Activated CD8-positive, alpha-beta memory T cell treated with anti-CD3 and anti-CD28 coated beads, Interleukin-2, amount 10 ng/mL, durations not matched to agents 7 days and 5 days (primary cell): ENCODE measurements around the gene SPEG. TPM values are rescaled to one million over a fixed set of nuclear protein-coding genes. Genes with fewer than 3 reads are reported as not detected.

Experiments used
- ATAC-seq: fragments of 150-1000 bp; cut with Tn5 transposase; one replicate; pipeline ENCODE4 v1.10.0; 2021; ENCODE audit warnings: moderate library complexity
- CTCF ChIA-PET: fragments of 350-600 bp; sonication (Branson Sonifier 250); formaldehyde crosslinking; loops from one replicate; lab custom pipeline; 2021; ENCODE audit warnings: antibody characterized with exemption; lab: Charles Lee
- DNase-seq: peaks from one replicate; pipeline ENCODE4 v3.0.0-alpha.2; 2020
- H3K27ac Mint-ChIP-seq: one replicate; pipeline ENCODE4 v1.8.0; 2021; ENCODE audit warnings: mild to moderate bottlenecking, mixed read lengths
- H3K27me3 Mint-ChIP-seq: one replicate; pipeline ENCODE4 v1.8.0; 2021; ENCODE audit warnings: mixed read lengths
- H3K36me3 Mint-ChIP-seq: one replicate; pipeline ENCODE4 v1.8.0; 2021; ENCODE audit warnings: mild to moderate bottlenecking, mixed read lengths
- H3K4me1 Mint-ChIP-seq: one replicate; pipeline ENCODE4 v1.8.0; 2021; ENCODE audit warnings: mixed read lengths
- H3K4me3 Mint-ChIP-seq: one replicate; pipeline ENCODE4 v1.8.0; 2021; ENCODE audit warnings: mild to moderate bottlenecking, moderate library complexity, mixed read lengths
- H3K9me3 Mint-ChIP-seq: one replicate; pipeline ENCODE4 v1.8.0; 2022; ENCODE audit warnings: low read depth, mixed read lengths
- total RNA-seq, 2 experiments: library from RNA; stranded (reverse); gene quantifications; one replicate each; pipeline ENCODE4 v1.2.3, GENCODE V29; 2021

The SPEG gene
- total RNA-seq, 2 experiments from 2014 or later: 0.52 to 1.3 TPM

GRCh38 chr2:219542931-219543595 lies 108.4 kb downstream of the SPEG start:
- Mint-ChIP-seq H3K27me3 (peaks cover 17% of the 10 kb centered on the region), H3K9me3 (no peaks in the 10 kb centered on the region), H3K4me3 (peak overlapping the region; percentile 84), H3K4me1 (peaks cover 20% of the 10 kb centered on the region), H3K27ac (peak overlapping the region; percentile 62), H3K36me3 (peaks cover 3% of the 10 kb centered on the region)
- DNase-seq (peak; percentile 54), ATAC-seq (peak; percentile 51)
- CTCF ChIA-PET: interaction anchor here (0.9 to 8.4 kb wide), 15 partner anchors 10 to 154 kb away, joined by 3 to 89 read pairs (median 6); partner anchors contain the start of genes DNPEP, GMPPA and STK11IP

- CTCF ChIA-PET: interaction anchor here (0.9 to 8.4 kb wide), 12 partner anchors 9 to 155 kb away, joined by 3 to 89 read pairs (median 14); partner anchors contain the start of genes DNPEP, GMPPA and STK11IP
- ATAC-seq (peak; percentile 76), DNase-seq (peak; percentile 97)
These were observed 109.1 kb downstream of the SPEG start, which contains the start of the genes CHPF and TMEM198 for GRCh38 chr2:219543596-219544358. TSS of gene CHPF (minus strand) at chr2:219543809. CDS start at chr2:219543538, 271 bp downstream. TSS of gene TMEM198 (plus strand) at chr2:219544028. CDS start at chr2:219544728, 700 bp downstream.

GRCh38 chr2:219544567-219544966 lies 109.9 kb downstream of the SPEG start:
- CTCF ChIA-PET: interaction anchor here (2.5 to 8.4 kb wide), 4 partner anchors 15 to 141 kb away, joined by 15 to 85 read pairs (median 66); partner anchors contain the start of gene GMPPA
- peak overlapping the region; percentile 84 for H3K4me3 Mint-ChIP-seq

More at GRCh38 chr2:219543596-219544358, 109.1 kb downstream of the SPEG start, which contains the start of the genes CHPF and TMEM198:
- Mint-ChIP-seq H3K27me3 (peaks cover 17% of the 10 kb centered on the region), H3K4me3 (peak within 1 kb of the TSS; percentile 84), H3K9me3 (no peaks in the 10 kb centered on the region), H3K4me1 (peaks cover 20% of the 10 kb centered on the region), H3K27ac (peak within 1 kb of the TSS; percentile 81), H3K36me3 (peaks cover 1% of the 10 kb centered on the region)

GRCh38 chr2:219545295-219545942 lies 110.8 kb downstream of the SPEG start:
- Mint-ChIP-seq H3K27me3 (peaks cover 17% of the 10 kb centered on the region), H3K4me1 (peaks cover 20% of the 10 kb centered on the region), H3K27ac (no peak overlapping the region), H3K9me3 (no peaks in the 10 kb centered on the region), H3K36me3 (peaks cover 1% of the 10 kb centered on the region), H3K4me3 (no peak overlapping the region)
- CTCF ChIA-PET: interaction anchor here (0.7 to 7.2 kb wide), 3 partner anchors 15 to 50 kb away, joined by 3 to 85 read pairs (median 73); partner anchors contain the start of gene GMPPA
- DNase-seq (no peak), ATAC-seq (no peak)

More at GRCh38 chr2:219544567-219544966, 109.9 kb downstream of the SPEG start:
- H3K9me3 Mint-ChIP-seq: no peaks in the 10 kb centered on the region
- DNase-seq (no peak), ATAC-seq (no peak)
- no peak overlapping the region for H3K27ac Mint-ChIP-seq
- H3K36me3 Mint-ChIP-seq: peaks cover 1% of the 10 kb centered on the region
- peaks cover 20% of the 10 kb centered on the region for H3K4me1 Mint-ChIP-seq
- H3K27me3 Mint-ChIP-seq: peaks cover 17% of the 10 kb centered on the region

- no peaks in the 10 kb centered on the region for H3K9me3 Mint-ChIP-seq
- no peak for DNase-seq
- peaks cover 20% of the 10 kb centered on the region for H3K4me1 Mint-ChIP-seq
- H3K27me3 Mint-ChIP-seq: peaks cover 23% of the 10 kb centered on the region
- H3K36me3 Mint-ChIP-seq: peaks cover 1% of the 10 kb centered on the region
- ATAC-seq: no peak
- H3K27ac Mint-ChIP-seq: no peak overlapping the region
- CTCF ChIA-PET: interaction anchor here (0.7 to 7.2 kb wide), 2 partner anchors 15 to 50 kb away, joined by 3 to 73 read pairs; partner anchors contain the start of gene GMPPA
- H3K4me3 Mint-ChIP-seq: no peak overlapping the region
These were observed 111.3 kb downstream of the SPEG start for GRCh38 chr2:219545943-219546352.

GRCh38 chr2:219547621-219548020 lies 113.0 kb downstream of the SPEG start:
- Mint-ChIP-seq H3K9me3 (no peaks in the 10 kb centered on the region), H3K36me3 (no peaks in the 10 kb centered on the region), H3K4me1 (peaks cover 12% of the 10 kb centered on the region), H3K27ac (no peak overlapping the region), H3K4me3 (no peak overlapping the region), H3K27me3 (peaks cover 30% of the 10 kb centered on the region)
- ATAC-seq (no peak), DNase-seq (no peak)
- CTCF ChIA-PET: no interaction called here

Other genes with a start within 250 kb of the SPEG start
- gene ZFAND2B, start 228.1 kb upstream of the SPEG start, total RNA-seq: 10 to 100 TPM; 60.2 to 60.6 TPM
- gene ABCB6, start 215.9 kb upstream of the SPEG start, total RNA-seq: 10 to 100 TPM; 12.6 to 15.2 TPM
- gene ATG9A, start 205.2 kb upstream of the SPEG start, total RNA-seq: 10 to 100 TPM; 56.6 to 60.7 TPM
- 100 to 1,000 TPM in 1 of 2 experiments, 10 to 100 TPM in 1; 89.4 to 105 TPM for gene ANKZF1, start 205.0 kb upstream of the SPEG start, total RNA-seq
- 1 to 10 TPM; 4.3 to 4.9 TPM for gene GLB1L, start 189.4 kb upstream of the SPEG start, total RNA-seq
- gene STK16, start 189.4 kb upstream of the SPEG start, total RNA-seq: 10 to 100 TPM; 37.3 to 41.7 TPM
- gene TUBA4B, start 181.6 kb upstream of the SPEG start, total RNA-seq: not detected
- gene TUBA4A, start 180.9 kb upstream of the SPEG start, total RNA-seq: 100 to 1,000 TPM; 244 to 337 TPM
- gene DNAJB2, start 155.5 kb upstream of the SPEG start, total RNA-seq: 10 to 100 TPM; 48.2 to 49.0 TPM
- under 1 TPM in 1 of 2 experiments, not detected in 1; 0.28 TPM for gene PTPRN, start 125.4 kb upstream of the SPEG start, total RNA-seq
- gene RESP18, start 102.1 kb upstream of the SPEG start, total RNA-seq: not detected
- gene DNPEP, start 46.9 kb upstream of the SPEG start, total RNA-seq: 10 to 100 TPM; 60.3 to 64.8 TPM
- gene DES, start 16.5 kb upstream of the SPEG start, total RNA-seq: not detected
- 10 to 100 TPM; 36.5 to 42.6 TPM for gene GMPPA, start 64.0 kb downstream of the SPEG start, total RNA-seq
- under 1 TPM in 1 of 2 experiments, not detected in 1; 0.09 TPM for gene ASIC4, start 79.6 kb downstream of the SPEG start, total RNA-seq
- gene CHPF, start 109.0 kb downstream of the SPEG start, total RNA-seq: 10 to 100 TPM; 14.2 to 24.4 TPM
- 1 to 10 TPM; 1.8 to 2.8 TPM for gene TMEM198, start 109.2 kb downstream of the SPEG start, total RNA-seq
- gene OBSL1, start 136.7 kb downstream of the SPEG start, total RNA-seq: under 1 TPM in 1 of 2 experiments, not detected in 1; 0.16 TPM
- not detected for gene INHA, start 137.5 kb downstream of the SPEG start, total RNA-seq
- gene STK11IP, start 163.0 kb downstream of the SPEG start, total RNA-seq: 10 to 100 TPM; 27.7 to 30.8 TPM
- not detected for gene SLC4A3, start 192.8 kb downstream of the SPEG start, total RNA-seq